Measurements from ENCODE around the gene NPAS2.

- TF ChIP-seq EZH2 (IDR thresholded peaks at IDR 0.05; ENCODE audit: low read depth, low read length, severe bottlenecking) (no peak), CBX8 (IDR thresholded peaks at IDR 0.05; ENCODE audit: borderline replicate concordance, low read depth, low read length) (no peak)
These were observed 19.0 kb upstream of the NPAS2 start for GRCh38 chr2:100800915-100801314.

All from H1 (cell line).